NK-92 treated with Interleukin-12 subunit alpha and Interleukin-12 subunit beta, amount 100 ng/mL, for 24 hours (cell line): Measurements from ENCODE around the gene SIPA1.
"Not testable (repeated sequence)": the region's sequence is repeated elsewhere in the genome, so short reads cannot be mapped to it uniquely, and the experiment has no call there.

Source experiments
- DNase-seq: peaks from one replicate; lab custom pipeline; 2025; lab: John Stamatoyannopoulos, UW

Gene SIPA1

GRCh38 chr11:65658174-65659021 is 20.5 kb downstream of the SIPA1 start:
- DNase-seq, result no peak

GRCh38 chr11:65660038-65660437 is 22.1 kb downstream of the SIPA1 start:
- no peak for DNase-seq

DNA sequence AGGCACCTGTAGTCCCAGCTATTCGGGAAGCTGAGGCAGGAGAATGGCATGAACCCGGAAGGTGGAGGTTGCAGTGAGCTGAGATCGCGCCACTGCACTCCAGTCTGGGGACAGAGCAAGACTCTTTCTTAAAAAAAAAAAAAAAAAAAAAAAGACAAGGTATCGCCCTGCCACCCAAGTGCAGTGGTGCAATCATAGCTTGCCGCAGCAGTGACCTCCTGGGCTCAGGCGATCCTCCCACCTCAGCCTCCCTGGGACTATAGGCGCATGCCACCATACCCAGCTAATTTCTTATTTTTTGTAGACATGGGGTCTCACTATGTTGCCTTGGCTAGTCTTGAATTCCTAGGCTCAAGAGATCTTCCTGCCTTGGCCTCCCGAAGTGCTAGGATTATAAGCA is 23.0 kb downstream of the SIPA1 start:
- not testable (repeated sequence) for DNase-seq

GRCh38 chr11:65661599-65662246 is 23.8 kb downstream of the SIPA1 start:
- no peak for DNase-seq

- DNase-seq, result no peak
Observed at GRCh38 chr11:65662247-65662798, 24.4 kb downstream of the SIPA1 start.

GRCh38 chr11:65662799-65663638 is 25.1 kb downstream of the SIPA1 start, which contains the start of gene RELA:
Gene RELA (minus strand): TSS chr11:65662916. CDS start chr11:65662832, 84 bp downstream.
- peak; percentile 89 for DNase-seq

- peak; percentile 51 for DNase-seq
Observed at GRCh38 chr11:65663639-65664200, 25.8 kb downstream of the SIPA1 start.

DNA sequence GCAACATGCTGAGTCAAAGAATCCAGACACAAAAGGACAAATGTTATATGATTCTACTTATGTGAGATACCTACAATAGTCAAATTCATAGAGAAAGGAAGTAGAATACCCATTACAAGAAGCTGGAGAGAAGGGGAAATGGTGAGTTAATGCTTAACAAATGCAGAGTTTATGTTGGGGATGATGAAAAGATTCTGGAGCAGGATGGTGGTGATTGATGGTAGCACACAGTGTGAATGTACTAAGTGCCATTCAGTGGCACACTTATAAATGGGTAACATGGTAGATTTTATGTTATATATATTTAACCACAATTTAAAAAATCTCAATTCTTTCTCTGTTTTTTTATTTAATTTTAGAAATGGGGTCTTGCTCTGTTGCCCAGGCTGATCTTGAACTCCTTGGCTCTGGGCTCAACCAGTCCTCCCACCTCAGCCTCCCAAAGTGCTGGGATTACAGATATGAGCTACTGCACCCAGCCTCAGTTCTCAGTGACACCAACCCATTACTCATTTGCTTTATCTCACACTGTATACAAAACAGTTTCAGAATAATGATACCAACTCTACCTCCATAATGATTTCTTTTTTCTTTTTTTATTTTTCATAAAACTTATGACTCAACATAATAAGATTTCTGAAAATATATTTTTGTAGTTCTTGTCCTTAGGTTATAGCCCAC is 34.4 kb downstream of the SIPA1 start:
- no peak for DNase-seq

GRCh38 chr11:65672982-65673381 is 35.1 kb downstream of the SIPA1 start:
- no peak for DNase-seq

DNA sequence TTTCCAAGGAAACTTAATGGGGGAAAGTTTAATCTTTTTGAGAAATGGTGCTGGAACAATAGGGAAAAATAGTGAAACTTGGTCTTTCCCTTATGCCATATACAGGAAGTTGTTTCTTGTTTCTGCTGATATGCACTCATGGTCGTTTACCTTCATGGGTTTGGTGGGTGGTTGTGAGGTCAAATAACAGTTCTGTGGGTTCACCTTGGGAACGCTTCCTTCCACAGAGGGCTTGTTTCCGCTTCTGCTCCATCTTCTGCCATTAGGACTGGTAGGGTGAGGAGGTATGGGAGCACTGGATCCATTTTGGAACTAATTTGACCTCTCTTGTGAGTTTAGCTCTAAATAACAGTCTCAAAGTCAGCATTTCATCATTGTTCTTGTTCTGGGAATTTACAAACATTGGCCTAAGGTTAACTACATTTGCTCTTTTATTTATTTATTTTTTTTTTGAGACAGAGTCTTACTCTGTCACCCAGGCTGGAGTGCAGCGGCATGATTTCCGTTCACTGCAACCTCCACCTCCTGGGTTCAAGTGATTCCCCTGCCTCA is 42.4 kb downstream of the SIPA1 start:
- DNase-seq, result no peak

- DNase-seq, result not testable (repeated sequence)
Observed at GRCh38 chr11:65683480-65683879, 45.6 kb downstream of the SIPA1 start.

- no peak for DNase-seq
Observed at GRCh38 chr11:65685981-65686380, 48.1 kb downstream of the SIPA1 start.

DNA sequence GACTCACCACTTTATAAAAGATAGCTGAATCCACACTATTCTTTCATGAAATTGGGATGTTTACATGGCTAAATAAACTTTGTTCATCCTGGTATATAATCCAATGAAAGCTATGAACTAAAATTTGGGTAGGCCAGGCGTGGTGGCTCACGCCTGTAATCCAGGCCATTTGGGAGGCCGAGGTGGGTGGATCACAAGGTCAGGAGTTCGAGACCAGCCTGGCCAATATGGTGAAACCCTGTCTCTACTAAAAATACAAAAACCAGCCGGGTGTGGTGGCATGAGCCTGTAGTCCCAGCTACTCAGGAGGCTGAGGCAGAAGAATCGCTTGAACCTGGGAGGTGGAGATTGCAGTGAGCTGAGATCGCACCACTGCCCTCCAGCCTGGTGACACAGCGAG is 53.9 kb downstream of the SIPA1 start:
- not testable (repeated sequence) for DNase-seq

DNA sequence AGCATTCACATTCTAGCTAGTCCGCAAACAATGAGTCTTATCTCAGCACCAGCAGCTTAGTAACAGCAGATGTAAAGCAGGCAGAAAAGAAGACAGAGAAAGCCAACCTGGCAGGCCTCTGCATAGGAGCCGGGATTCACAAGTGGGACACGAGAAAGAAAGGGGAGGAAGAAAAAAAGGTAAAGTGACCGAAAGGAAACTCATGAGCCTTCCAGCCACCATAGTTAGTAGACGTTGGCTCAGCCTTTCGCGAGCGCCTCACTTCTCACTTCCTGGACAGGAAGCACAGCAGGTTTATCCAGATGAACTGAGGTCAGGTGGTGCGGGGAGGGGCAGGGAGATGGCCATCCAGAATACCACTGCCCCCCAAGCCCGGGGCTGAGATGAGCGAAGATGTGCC is 54.5 kb downstream of the SIPA1 start:
- DNase-seq, result no peak

DNA sequence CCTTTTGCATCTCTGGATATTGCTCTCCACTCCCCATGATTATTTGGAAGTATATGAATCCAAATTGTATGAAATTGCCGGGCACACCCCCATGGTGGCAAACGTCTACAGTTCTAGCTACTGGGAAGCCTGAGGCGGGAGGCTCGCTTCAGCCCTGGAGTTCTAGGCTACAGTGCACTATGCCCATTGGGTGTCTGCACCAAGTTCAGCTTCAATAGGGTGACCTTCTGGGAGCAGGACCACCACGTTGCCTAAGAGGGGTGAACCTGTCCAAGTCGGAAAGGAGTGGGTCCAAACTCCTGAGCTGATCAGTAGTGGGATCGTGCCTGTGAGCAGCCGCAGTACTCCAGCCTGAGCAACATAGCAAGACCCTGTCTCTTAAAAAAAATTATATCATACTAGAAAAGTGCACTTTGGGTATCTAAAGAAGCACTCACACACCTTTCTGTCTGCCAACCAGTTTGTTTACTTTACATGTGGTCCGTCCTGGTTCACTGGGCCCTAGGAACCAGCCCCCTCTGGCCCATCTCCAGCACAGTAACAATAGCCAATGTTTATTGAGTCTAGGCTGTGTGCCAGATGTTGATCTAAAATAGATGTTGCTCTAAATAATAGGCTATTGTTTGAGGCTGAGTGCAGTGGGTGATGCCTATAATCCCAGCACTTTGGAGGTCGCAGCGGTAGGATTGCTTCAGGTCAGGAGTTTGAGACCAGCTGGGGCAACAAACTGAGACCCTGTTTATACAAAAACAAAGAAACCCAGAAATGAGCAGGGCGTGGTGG is 57.7 kb downstream of the SIPA1 start:
- no peak for DNase-seq

DNA sequence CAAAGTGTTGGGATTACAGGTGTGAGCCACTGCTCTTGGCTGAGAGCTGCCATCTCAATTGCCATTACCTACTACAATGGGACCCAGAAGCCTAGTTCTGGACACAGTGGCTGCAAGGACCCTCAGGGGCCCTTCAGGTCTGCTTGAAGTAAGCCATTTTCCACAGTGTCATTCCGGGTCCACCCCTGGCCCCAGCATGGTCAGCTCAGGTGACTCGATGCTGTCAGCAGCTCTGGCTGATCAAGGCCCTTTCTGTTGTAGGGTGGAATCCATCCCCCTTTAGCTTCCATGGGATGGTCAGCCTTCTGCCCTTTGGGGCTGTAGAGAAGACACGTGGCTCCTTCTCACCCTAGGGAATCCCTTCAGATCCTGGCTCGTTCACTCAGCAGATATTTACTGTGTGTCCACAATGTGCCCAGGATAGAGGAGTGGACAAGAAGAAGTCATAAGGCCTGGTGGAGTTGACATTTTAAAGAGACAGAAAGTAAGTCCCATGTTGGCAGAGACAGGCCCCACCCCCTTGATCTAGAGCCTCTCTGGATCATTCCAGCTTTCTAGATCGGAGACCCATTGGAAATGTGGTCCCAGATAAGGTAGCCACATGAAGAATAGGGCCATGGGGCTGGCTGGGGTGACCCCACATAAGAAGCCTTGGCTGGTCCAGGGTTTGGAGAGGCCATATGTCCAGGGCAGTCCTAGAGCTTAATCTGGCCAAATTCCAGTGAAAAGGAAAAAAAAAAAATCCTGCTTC is 59.1 kb downstream of the SIPA1 start:
- DNase-seq, result no peak

GRCh38 chr11:65698205-65698604 is 60.3 kb downstream of the SIPA1 start:
- DNase-seq, result no peak

DNA sequence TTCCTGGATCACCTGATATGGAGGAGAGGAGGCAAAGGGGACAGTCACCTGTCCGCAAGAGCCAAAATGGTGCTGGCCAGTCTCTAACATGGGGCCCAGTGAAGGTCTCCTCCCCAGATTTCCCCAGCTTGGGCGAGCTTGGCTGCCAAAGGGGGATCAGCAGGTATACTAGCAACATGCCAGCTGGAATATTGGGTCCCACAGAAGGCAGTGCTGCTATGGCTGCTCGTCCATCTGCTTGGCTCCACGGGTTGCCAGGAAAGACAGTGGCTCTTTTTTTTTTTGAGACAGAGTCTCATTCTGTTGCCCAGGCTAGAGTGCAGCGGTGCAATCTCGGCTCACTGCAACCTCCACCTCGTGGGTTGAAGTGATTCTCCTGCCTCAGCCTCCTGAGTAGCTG is 61.4 kb downstream of the SIPA1 start:
- DNase-seq, result no peak

- no peak for DNase-seq
Observed at GRCh38 chr11:65700399-65700798, 62.5 kb downstream of the SIPA1 start.
